ENCODE measurements around the gene KCNJ16. TPM values are rescaled to one million over a fixed set of nuclear protein-coding genes. Genes with fewer than 3 reads are reported as not detected.

Gene KCNJ16
- total and polyA plus RNA-seq, 2 of the 13 experiments (the other 11 are each of a cell fraction or from before 2014, with no cell fraction given) = not detected

DNA sequence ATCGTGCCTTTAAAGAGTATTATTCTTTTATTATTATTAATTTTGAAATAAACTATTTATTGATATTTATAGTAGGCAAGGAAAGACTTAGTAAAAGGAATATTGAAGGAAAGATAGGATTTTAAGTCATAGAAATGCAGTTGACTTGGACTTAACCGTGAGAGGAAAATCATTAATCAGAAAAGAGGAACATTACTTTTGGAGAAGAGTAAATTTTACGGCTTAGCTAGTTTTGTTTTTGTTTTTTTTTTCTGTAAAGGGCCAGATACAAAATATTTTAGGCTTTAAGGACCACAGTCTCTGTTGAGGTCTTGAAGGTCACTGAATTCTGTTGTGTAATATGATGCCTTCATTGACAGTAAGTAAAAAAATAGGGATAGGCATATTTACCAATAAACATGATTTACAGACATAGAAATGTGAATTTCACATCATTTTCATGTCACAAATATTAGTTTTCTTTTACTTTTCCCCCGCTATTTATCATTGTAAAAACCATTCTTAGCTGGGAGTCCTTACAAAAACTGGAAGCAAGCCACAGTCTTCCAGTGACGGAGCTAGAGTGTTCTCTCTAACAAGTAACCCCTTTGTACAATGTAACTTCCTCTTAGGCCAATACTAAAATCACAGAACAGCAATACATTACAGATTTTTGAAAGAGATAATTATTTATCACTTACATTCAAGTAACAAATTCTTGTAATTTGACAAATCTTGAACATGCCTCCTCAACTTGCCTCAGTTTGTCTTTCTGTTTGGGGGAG lies 2.3 kb upstream of the KCNJ16 start:
- intact Hi-C loops (cut with micrococcal nuclease; ENCODE audit: unreplicated experiment) (no loop called here), in situ Hi-C loops (cut with HindIII; ENCODE audit: extremely low pct_ligation_motif_present, low pct_unique_long_range_greater_than_20kb) (no loop called here)
- H3K4me1 ChIP-seq (ENCODE audit: insufficient read depth, low read length) = no peaks in the 10 kb centered on the region
- TF ChIP-seq ZNF276 (CRISPR knock-in tag; IDR thresholded peaks at IDR 0.05; ENCODE audit: low read depth) = no peak
- TF ChIP-seq ZNF7 (CRISPR knock-in tag; IDR thresholded peaks at IDR 0.05) = no peak
- TF ChIP-seq ZNF616 (CRISPR knock-in tag; IDR thresholded peaks at IDR 0.05; ENCODE audit: low read depth) = no peak
- ATAC-seq (no peak), DNase-seq (ENCODE audit: low spot score) (no peak), FAIRE-seq (no peak)
- no peak overlapping the region for H3K9ac ChIP-seq (ENCODE audit: insufficient read depth, low read depth, low read length)
- H2AFZ ChIP-seq (ENCODE audit: low read length) = no peak overlapping the region
- CTCF ChIA-PET (ENCODE audit: low intra/inter-chr PET ratio, low total read pairs) = no interaction called here
- no peak overlapping the region for H3K27ac ChIP-seq (ENCODE audit: extremely low read length, insufficient read depth, low read length)
- WGBS (ENCODE audit: low lambda C conversion rate) = 15% methylated on average over 5 of the region's 5 CpGs
- H3K27me3 ChIP-seq (ENCODE audit: control insufficient read depth in 1 of 2, insufficient read depth in 2 of 2, low read length in 2 of 2) = no peaks in the 10 kb centered on the region
- POLR2A ChIA-PET = no interaction called here
- no peaks in the 10 kb centered on the region for H3K79me2 ChIP-seq (ENCODE audit: insufficient read depth, low read length)
- H3K9me3 ChIP-seq (ENCODE audit: low read length) = peaks cover 81% of the 10 kb centered on the region
- no peaks in the 10 kb centered on the region for H4K20me1 ChIP-seq (ENCODE audit: insufficient read depth, low read length)
- H3K4me2 ChIP-seq (ENCODE audit: low read depth, low read length) = no peak overlapping the region
- H3K4me3 ChIP-seq (replicated peaks in 1 of 3; ENCODE audit: insufficient read depth in 1 of 3, low read depth in 2 of 3, low read length in 3 of 3) = no peak overlapping the region
- BruUV-seq (replicated peaks) = no TSS peak
- no peaks in the 10 kb centered on the region for H3K36me3 ChIP-seq (replicated peaks in 1 of 2; ENCODE audit: control insufficient read depth in 1 of 2, insufficient read depth in 2 of 2, low read length in 2 of 2)

- no peak for TF ChIP-seq SATB2 (CRISPR knock-in tag; IDR thresholded peaks at IDR 0.05)
- no peak for TF ChIP-seq GLMP (CRISPR knock-in tag; IDR thresholded peaks at IDR 0.05; ENCODE audit: borderline replicate concordance)
- no peak for TF ChIP-seq HMG20A (CRISPR knock-in tag; IDR thresholded peaks at IDR 0.05; ENCODE audit: borderline replicate concordance)
- TF ChIP-seq RBAK (CRISPR knock-in tag; IDR thresholded peaks at IDR 0.05) = no peak
- no peak for TF ChIP-seq ZNF180 (CRISPR knock-in tag; IDR thresholded peaks at IDR 0.05; ENCODE audit: borderline replicate concordance, low read depth)
- TF ChIP-seq, protein P1, sequence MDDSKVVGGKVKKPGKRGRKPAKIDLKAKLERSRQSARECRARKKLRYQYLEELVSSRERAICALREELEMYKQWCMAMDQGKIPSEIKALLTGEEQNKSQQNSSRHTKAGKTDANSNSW (CRISPR knock-in tag; IDR thresholded peaks at IDR 0.05; ENCODE audit: borderline replicate concordance) = no peak
- TF ChIP-seq PHB2 (IDR thresholded peaks at IDR 0.05; ENCODE audit: partially characterized antibody) = no peak
- no peak for TF ChIP-seq ZFAT (CRISPR knock-in tag; conservative IDR thresholded peaks at IDR 0.05)
- TF ChIP-seq ZBTB26 (CRISPR knock-in tag; IDR thresholded peaks at IDR 0.05; ENCODE audit: borderline replicate concordance) = no peak
- TF ChIP-seq ISX (CRISPR knock-in tag; conservative IDR thresholded peaks at IDR 0.05) = no peak
- H3K36me3 ChIP-seq (replicated peaks in 1 of 2; ENCODE audit: control insufficient read depth in 1 of 2, insufficient read depth in 2 of 2, low read length in 2 of 2) = no peaks in the 10 kb centered on the region
- ATAC-seq (no peak), FAIRE-seq (no peak), DNase-seq (ENCODE audit: low spot score) (no peak)
- no peak overlapping the region for H3K4me2 ChIP-seq (ENCODE audit: low read depth, low read length)
- no peaks in the 10 kb centered on the region for H3K4me1 ChIP-seq (ENCODE audit: insufficient read depth, low read length)
- H3K9me3 ChIP-seq (ENCODE audit: low read length) = peaks cover 82% of the 10 kb centered on the region
- ChIA-PET POLR2A (no interaction called here), CTCF (ENCODE audit: low intra/inter-chr PET ratio, low total read pairs) (no interaction called here)
- no peaks in the 10 kb centered on the region for H4K20me1 ChIP-seq (ENCODE audit: insufficient read depth, low read length)
- H3K27me3 ChIP-seq (ENCODE audit: control insufficient read depth in 1 of 2, insufficient read depth in 2 of 2, low read length in 2 of 2) = no peaks in the 10 kb centered on the region
- intact Hi-C loops (cut with micrococcal nuclease; ENCODE audit: unreplicated experiment) = no loop called here
- BruUV-seq (replicated peaks) = no TSS peak
- in situ Hi-C loops (cut with HindIII; ENCODE audit: extremely low pct_ligation_motif_present, low pct_unique_long_range_greater_than_20kb) = no loop called here
- H3K79me2 ChIP-seq (ENCODE audit: insufficient read depth, low read length) = no peaks in the 10 kb centered on the region
- H3K9ac ChIP-seq (ENCODE audit: insufficient read depth, low read depth, low read length) = no peak overlapping the region
- no peak overlapping the region for H3K27ac ChIP-seq (ENCODE audit: extremely low read length, insufficient read depth, low read length)
- WGBS (ENCODE audit: low lambda C conversion rate) = 45% methylated on average over 5 of the region's 5 CpGs
- no peak overlapping the region for H3K4me3 ChIP-seq (replicated peaks in 1 of 3; ENCODE audit: insufficient read depth in 1 of 3, low read depth in 2 of 3, low read length in 3 of 3)
- H2AFZ ChIP-seq (ENCODE audit: low read length) = no peak overlapping the region
Observed at GRCh38 chr17:70073310-70073709, 1.7 kb upstream of the KCNJ16 start.

Data from HepG2 (cell line).